Ovary (tissue), 9 donors: Measurements from ENCODE around the gene FAM13A. TPM values are rescaled to one million over a fixed set of nuclear protein-coding genes. Genes with fewer than 3 reads are reported as not detected.

ENCODE experiments used
- DNase-seq, 5 donors: peaks; one replicate each; pipeline ENCODE4 v3.0.0-alpha.2; 2019 to 2020
- H3K27ac ChIP-seq, 2 donors: fragments of 200-600 bp; one replicate each; pipeline versions ENCODE4 v1.5.1 to v1.8.0; 2019 to 2022
- H3K27me3 ChIP-seq: fragments of 200-600 bp; one replicate; pipeline ENCODE4 v1.8.0; 2022
- H3K36me3 ChIP-seq: fragments of 200-600 bp; sonication (generic); one replicate; pipeline ENCODE4 v1.5.1; 2019
- H3K4me1 ChIP-seq: one replicate; pipeline ENCODE4 v1.8.1; 2013; ENCODE audit warnings: mild to moderate bottlenecking, moderate library complexity; ENCODE audit not compliant: insufficient read depth
- H3K4me3 ChIP-seq: fragments of 200-600 bp; sonication (generic); one replicate; pipeline ENCODE4 v1.5.1; 2017
- H3K9me3 ChIP-seq, 2 donors: fragments of 200-600 bp in 1 of 2; sonication (generic) in 1 of 2; one replicate each; pipeline versions ENCODE4 v1.5.1 to v1.8.1; 2013 to 2019; ENCODE audit warnings: mild to moderate bottlenecking in 1 of 2, moderate library complexity in 1 of 2
- EP300 ChIP-seq: sonication (generic); formaldehyde crosslinking; IDR thresholded peaks from one replicate; pipeline ENCODE4 v1.6.1; 2017; ENCODE audit warnings: antibody characterized with exemption
- POLR2A ChIP-seq: fragments of 450-650 bp; IDR thresholded peaks from one replicate; pipeline ENCODE4 v1.6.1; 2017; ENCODE audit warnings: antibody characterized with exemption, mild to moderate bottlenecking, moderate library complexity
- WGBS, 3 donors: extraction: QIAGEN DNeasy Blood & Tissue Kit in 1 of 3; methylation state at CpG; one replicate each; pipeline versions ENCODE4 v1.1.5 to v1.1.7; 2013 to 2017; 5-methylcytosine and 5-hydroxymethylcytosine counted together
- intact Hi-C, 4 donors: fragments of 100-400 bp; cut with DNase I; formaldehyde crosslinking; loops; one replicate each; pipeline versions ENCODE4 v1.11.0 to v1.15.1; 2022 to 2023
- polyA plus RNA-seq, 2 donors: library from polyadenylated mRNA; stranded (reverse); fragments of 200-250 nt in 1 of 2; fragments of 350-450 nt in 1 of 2; fragmentation: Illumina TruSeq in 1 of 2; extraction: RNeasy Lipid Tissue Mini Kit (QIAGEN cat#74804) in 1 of 2; gene quantifications; one replicate each; pipeline ENCODE4 v1.2.3, GENCODE V29; 2013 to 2014
- total RNA-seq, 7 donors: library from RNA; depleted of rRNA in 2 of 7; stranded (reverse); fragments of >200 nt in 2 of 7; fragmentation: NEBNext Ultra II Directional in 3 of 7; extraction: Animal tissue kit (Norgen Biotek cat#: 25700) in 3 of 7; gene quantifications; one replicate each; pipeline versions ENCODE4 v1.1.0 to v1.2.4, GENCODE V29; 2016 to 2023
- TF ChIP-seq, protein P1 (sequence below), 3 donors: fragments of 450-650 bp in 2 of 3; fragments of 200-600 bp in 1 of 3; IDR thresholded peaks; one replicate each; pipeline versions ENCODE4 v1.5.1 to v1.8.0; 2016 to 2022; ENCODE audit warnings: antibody characterized with exemption in 3 of 3, mild to moderate bottlenecking in 1 of 3
- donor health status: DM: no; HTN: no; CAD: no; lungs with moderate emphysema.
- donor health status: DM: no; HTN: no; CAD: no.
- donor health status: Bipolar disorder and iron deficiency.
- donor health status: DM: yes; HTN: yes; CAD: no.
- donor health status: DM: no; HTN: no; CAD: no.
- donor health status: DM: yes; HTN: yes; CAD: no.

FAM13A gene
- total and polyA plus RNA-seq, 9 donors, result 16.7 to 51.8 (median 38.0) TPM

DNA sequence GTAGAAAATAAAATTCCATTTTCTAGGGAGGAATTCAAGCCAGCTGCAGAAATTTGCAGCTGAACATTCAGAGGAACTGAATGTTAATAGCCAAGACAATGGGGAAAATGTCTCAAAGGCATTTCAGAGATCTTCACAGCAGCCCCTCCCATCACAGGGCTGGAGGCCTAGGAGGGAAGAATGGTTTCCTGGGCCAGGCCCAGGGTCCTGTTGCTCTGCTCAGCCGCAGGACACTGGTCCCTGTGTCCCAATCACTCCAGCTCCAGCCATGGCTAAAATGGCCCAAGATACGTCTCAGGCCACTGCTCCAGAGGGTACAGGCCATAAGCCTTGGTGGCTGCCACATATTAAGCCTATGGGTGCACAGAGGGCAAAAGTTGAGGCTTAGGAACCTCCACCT lies 20.4 kb downstream of the FAM13A start:
- H3K36me3 ChIP-seq, result no peaks in the 10 kb centered on the region
- WGBS, 3 donors, result 94 to 99% (median 95%) methylated on average over 2 of the region's 2 CpGs
- DNase-seq, result no peak
- peaks cover 1% of the 10 kb centered on the region for H3K4me1 ChIP-seq
- intact Hi-C loops, result loop anchor here in 1 of 4 donors (2.0 kb wide), 1 partner anchor 38 kb away; no protein-coding TSS in a partner anchor
- peaks cover 0 to 10% of the 10 kb centered on the region in 2 donors for H3K9me3 ChIP-seq
- TF ChIP-seq, protein P1, sequence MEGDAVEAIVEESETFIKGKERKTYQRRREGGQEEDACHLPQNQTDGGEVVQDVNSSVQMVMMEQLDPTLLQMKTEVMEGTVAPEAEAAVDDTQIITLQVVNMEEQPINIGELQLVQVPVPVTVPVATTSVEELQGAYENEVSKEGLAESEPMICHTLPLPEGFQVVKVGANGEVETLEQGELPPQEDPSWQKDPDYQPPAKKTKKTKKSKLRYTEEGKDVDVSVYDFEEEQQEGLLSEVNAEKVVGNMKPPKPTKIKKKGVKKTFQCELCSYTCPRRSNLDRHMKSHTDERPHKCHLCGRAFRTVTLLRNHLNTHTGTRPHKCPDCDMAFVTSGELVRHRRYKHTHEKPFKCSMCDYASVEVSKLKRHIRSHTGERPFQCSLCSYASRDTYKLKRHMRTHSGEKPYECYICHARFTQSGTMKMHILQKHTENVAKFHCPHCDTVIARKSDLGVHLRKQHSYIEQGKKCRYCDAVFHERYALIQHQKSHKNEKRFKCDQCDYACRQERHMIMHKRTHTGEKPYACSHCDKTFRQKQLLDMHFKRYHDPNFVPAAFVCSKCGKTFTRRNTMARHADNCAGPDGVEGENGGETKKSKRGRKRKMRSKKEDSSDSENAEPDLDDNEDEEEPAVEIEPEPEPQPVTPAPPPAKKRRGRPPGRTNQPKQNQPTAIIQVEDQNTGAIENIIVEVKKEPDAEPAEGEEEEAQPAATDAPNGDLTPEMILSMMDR (IDR thresholded peaks at IDR 0.05), result no peak
- no peak for TF ChIP-seq EP300
- no peak for TF ChIP-seq POLR2A
- H3K27ac ChIP-seq, result no peak overlapping the region
- H3K4me3 ChIP-seq, result no peak overlapping the region
- H3K27me3 ChIP-seq, result no peaks in the 10 kb centered on the region

DNA sequence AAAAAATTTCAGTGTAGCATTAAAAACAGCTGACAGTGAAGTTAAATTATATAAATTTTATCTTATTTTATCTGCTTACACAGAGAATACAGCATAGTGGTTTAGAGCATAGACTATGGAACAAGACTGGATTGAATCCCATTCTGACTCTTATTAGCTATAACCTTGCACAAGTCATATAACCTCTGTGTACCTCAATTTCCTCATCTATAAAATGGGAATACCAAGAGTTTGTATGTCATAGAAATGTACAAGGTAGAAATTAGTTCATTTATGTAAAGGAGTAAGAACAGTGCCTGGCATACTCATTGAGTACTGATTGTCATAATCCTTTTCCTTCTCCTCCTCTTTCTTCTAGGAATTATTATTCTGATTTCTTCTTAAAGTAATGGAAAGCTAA lies 25.7 kb downstream of the FAM13A start:
- no peak for DNase-seq
- H3K4me1 ChIP-seq, result peaks cover 1% of the 10 kb centered on the region
- no peak for TF ChIP-seq EP300
- TF ChIP-seq POLR2A, result no peak
- TF ChIP-seq, protein P1 (IDR thresholded peaks at IDR 0.05), result no peak
- H3K36me3 ChIP-seq, result no peaks in the 10 kb centered on the region
- no peak overlapping the region for H3K27ac ChIP-seq
- H3K9me3 ChIP-seq, result peaks cover 0 to 7% of the 10 kb centered on the region in 2 donors
- no peak overlapping the region for H3K4me3 ChIP-seq
- H3K27me3 ChIP-seq, result no peaks in the 10 kb centered on the region
- intact Hi-C loops, result no loop called here

DNA sequence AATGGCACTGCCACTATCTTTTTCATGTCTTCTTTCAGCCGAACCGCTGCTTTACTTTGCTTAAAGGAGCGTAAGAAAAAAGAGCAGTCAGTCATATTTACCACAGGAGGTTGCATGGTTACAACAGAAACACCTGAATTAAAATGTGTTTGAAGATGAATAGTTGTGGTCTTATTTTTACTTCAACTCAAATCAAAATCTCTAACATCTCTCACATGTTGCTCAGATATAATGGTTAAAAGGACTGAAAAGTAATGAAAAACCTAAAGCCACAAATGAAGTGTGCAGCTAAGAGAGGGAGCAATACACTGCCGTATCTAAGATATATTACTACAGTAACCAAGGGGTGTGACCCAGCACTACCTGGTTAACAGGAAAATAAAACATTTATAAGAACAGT lies 27.4 kb downstream of the FAM13A start:
- TF ChIP-seq POLR2A (no peak), EP300 (no peak)
- TF ChIP-seq, protein P1 (IDR thresholded peaks at IDR 0.05), result no peak
- no peaks in the 10 kb centered on the region for H3K27me3 ChIP-seq
- H3K9me3 ChIP-seq, result no peaks in the 10 kb centered on the region
- no peaks in the 10 kb centered on the region for H3K36me3 ChIP-seq
- DNase-seq, result no peak
- intact Hi-C loops, result loop anchor here in 3 of 4 donors (10.0 kb wide), 2 partner anchors 215 to 325 kb away; no protein-coding TSS in a partner anchor
- peaks cover 1% of the 10 kb centered on the region for H3K4me1 ChIP-seq
- H3K27ac ChIP-seq, result no peak overlapping the region
- no peak overlapping the region for H3K4me3 ChIP-seq
- 94 to 97% (median 95%) methylated on average over 4 of the region's 4 CpGs for WGBS, 3 donors

DNA sequence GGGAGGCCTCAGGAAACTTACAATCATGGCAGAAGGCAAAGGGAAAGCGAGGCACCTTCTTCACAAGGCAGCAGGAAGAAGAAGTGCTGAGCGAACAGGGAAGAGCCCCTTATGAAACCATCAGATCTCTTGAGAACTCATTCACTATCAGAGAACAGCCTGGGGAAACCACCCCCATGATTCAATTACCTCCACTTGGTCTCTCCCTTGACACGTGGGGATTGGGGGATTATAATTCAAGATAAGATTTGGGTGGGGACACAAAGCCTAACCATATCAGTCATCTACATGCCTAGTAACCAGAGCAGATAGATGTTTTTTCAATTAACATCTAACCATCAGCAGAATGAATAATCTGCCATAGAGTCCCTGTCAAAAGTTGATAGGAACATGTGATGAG lies 30.4 kb downstream of the FAM13A start:
- H3K9me3 ChIP-seq, result no peaks in the 10 kb centered on the region
- no peak for DNase-seq
- H3K36me3 ChIP-seq, result no peaks in the 10 kb centered on the region
- intact Hi-C loops, result loop anchor here in 3 of 4 donors (10.0 kb wide), 2 partner anchors 212 to 322 kb away; no protein-coding TSS in a partner anchor
- no peak overlapping the region for H3K27ac ChIP-seq
- TF ChIP-seq POLR2A, result no peak
- TF ChIP-seq EP300, result no peak
- TF ChIP-seq, protein P1 (IDR thresholded peaks at IDR 0.05), result no peak
- H3K4me1 ChIP-seq, result no peaks in the 10 kb centered on the region
- H3K27me3 ChIP-seq, result no peaks in the 10 kb centered on the region
- no peak overlapping the region for H3K4me3 ChIP-seq
- 83 to 85% (median 84%) methylated on average over 3 of the region's 3 CpGs for WGBS, 3 donors
